C4-2B (cell line): ENCODE results near the gene CABP7.

Experiments used
- ZFX ChIP-seq: fragments of 450-650 bp; IDR thresholded peaks from 2 replicates; pipeline ENCODE4 v1.6.1; 2017
- TF ChIP-seq, protein P1 (sequence below): fragments of 450-650 bp; conservative IDR thresholded peaks from 2 replicates; pipeline ENCODE4 v1.5.1; 2017; ENCODE audit warnings: mild to moderate bottlenecking

DNA sequence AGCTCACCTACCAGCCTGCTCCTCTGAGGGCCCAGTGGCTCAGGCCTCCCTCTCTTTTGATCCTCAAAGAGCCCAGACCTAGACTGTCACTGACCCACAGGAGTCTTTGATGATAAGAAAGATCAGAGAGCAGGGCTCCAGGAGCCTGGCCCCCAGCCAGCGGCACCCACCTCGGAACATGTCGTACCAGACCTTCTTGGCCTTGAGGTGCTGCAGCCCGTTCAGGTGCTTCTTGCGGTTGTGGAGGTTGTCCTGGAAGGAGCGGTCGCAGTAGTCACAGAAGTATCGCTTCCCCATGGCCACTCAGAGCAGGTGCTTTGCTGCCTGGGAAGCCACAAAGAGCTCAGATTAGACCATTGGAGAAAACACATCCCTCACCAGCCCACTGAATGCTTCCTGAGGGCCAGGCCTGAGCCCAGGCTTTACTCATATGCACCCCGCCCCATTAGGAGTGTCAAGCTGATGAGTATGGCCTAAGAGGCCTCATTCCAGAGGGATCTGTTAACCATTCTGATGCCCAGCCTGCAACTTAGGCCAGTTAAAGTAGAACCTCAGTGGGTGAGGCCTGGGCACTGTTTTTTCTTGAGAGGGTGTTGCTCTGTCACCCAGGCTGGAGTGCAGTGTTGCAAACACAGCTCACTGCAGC lies 28.6 kb downstream of the CABP7 start:
- TF ChIP-seq, protein P1, sequence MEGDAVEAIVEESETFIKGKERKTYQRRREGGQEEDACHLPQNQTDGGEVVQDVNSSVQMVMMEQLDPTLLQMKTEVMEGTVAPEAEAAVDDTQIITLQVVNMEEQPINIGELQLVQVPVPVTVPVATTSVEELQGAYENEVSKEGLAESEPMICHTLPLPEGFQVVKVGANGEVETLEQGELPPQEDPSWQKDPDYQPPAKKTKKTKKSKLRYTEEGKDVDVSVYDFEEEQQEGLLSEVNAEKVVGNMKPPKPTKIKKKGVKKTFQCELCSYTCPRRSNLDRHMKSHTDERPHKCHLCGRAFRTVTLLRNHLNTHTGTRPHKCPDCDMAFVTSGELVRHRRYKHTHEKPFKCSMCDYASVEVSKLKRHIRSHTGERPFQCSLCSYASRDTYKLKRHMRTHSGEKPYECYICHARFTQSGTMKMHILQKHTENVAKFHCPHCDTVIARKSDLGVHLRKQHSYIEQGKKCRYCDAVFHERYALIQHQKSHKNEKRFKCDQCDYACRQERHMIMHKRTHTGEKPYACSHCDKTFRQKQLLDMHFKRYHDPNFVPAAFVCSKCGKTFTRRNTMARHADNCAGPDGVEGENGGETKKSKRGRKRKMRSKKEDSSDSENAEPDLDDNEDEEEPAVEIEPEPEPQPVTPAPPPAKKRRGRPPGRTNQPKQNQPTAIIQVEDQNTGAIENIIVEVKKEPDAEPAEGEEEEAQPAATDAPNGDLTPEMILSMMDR = no peak
- no peak for TF ChIP-seq ZFX
